CD4-positive, alpha-beta T cell treated with Interleukin-4 for 4 hours (primary cell): ENCODE data around the gene CYGB.
"Not testable (repeated sequence)": the region's sequence is repeated elsewhere in the genome, so short reads cannot be mapped to it uniquely, and the experiment has no call there.

Source experiments
- DNase-seq: peaks from one replicate; pipeline ENCODE4 v3.0.0-alpha.2; 2020

CYGB gene

GRCh38 chr17:76519048-76519966, 18.2 kb downstream of the CYGB start:
- DNase-seq: no peak

DNA sequence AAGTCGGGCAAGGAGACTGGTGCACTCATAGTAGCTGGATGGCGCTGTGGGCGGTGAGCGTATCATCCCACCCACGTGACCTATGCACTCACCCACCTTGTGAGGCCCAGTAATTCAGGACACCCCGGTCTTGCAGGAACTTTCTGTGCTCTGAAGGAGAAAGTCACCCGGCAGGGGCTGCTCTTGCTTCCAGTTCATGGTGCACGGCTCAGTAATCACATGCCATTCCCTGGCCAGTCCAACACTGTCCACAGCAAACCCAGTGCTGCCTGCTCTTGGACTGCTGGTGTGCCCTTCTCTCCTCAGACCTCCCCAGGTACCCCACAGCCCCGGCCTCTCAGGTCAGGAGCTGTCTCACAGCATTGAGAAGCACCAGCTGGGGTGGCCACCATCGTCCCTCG, 19.9 kb downstream of the CYGB start:
- DNase-seq: no peak

DNA sequence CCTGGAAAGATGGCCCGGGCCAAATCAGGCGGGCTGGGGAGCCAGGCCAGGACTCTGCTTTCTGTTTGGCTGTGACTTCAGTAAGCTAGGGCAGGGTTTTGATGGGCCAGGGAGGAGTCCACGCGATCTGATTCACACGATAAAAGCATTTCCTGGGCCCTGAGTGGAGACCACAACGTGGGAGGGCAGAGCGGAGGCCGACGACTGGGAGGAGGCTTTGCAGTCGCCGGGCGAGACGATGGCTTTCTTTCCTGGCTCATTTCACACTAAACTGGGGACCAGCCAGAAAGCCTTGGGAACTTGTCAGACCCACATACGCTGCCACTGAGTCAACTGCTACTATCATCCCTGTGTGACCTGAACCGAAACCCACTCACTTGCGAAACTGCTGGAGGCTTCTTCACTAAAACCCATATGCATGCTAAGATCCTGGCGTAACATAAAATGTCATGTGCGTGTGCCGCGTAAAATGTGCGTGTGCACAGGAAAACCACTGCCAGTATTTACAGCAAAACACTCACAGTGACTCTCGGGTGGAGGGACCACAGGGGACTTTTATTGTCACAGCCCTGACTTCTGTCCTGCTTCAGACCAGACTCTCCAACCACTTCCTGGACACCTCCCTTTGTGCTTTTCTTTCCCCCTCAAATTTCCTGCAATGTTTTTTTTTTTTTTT, 22.1 kb downstream of the CYGB start:
- peak; percentile 93 for DNase-seq

- DNase-seq: not testable (repeated sequence)
Measured at GRCh38 chr17:76514355-76514754, 23.2 kb downstream of the CYGB start.

DNA sequence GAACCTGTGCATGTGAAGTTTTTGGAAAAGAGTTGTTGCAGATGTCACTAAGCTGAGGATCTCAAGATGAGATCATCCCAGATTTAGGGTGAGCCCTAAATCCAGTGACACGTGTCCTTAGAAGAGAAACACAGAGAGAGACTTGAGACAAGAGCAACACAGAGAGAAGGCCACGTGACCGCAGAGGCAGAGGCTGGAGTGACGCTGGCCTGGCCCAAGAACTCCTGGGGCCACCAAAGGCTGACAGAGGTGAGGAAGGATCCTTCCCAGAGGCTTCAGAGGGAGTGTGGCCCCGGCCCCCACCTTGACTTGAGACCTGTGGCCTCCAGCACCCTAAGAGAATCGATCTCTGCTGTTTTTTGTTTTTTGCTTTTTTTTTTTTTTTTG, 24.2 kb downstream of the CYGB start:
- DNase-seq: no peak

- DNase-seq: no peak
Measured at GRCh38 chr17:76512366-76513305, 24.9 kb downstream of the CYGB start.

GRCh38 chr17:76511668-76512365, 25.7 kb downstream of the CYGB start:
- peak; percentile 18 for DNase-seq

DNA sequence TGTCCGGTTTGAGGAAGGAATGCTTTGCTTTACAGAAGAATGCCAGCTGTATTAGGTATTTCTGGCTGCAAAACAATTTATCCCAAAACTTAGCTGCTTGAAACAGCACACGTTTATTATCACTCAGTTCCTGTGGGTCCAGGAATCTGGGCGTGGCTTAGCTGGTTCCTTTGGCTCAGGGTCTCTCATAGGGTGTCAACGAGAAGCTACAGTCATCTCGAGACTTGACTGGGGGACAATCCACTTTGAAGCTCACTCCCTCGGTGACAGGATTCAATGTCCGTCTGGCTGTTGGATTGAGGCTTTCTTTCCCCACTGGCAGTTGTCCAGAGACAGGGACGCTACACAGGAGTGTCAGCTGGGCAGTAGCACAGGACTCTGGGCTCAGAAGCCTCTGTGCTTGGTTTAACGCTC, 26.7 kb downstream of the CYGB start:
- DNase-seq: no peak

GRCh38 chr17:76508472-76509063, 28.9 kb downstream of the CYGB start:
- DNase-seq: not testable (repeated sequence)

GRCh38 chr17:76506408-76507345, 30.8 kb downstream of the CYGB start:
- DNase-seq: peak; percentile 87

- no peak for DNase-seq
Measured at GRCh38 chr17:76504117-76504516, 33.4 kb downstream of the CYGB start.

DNA sequence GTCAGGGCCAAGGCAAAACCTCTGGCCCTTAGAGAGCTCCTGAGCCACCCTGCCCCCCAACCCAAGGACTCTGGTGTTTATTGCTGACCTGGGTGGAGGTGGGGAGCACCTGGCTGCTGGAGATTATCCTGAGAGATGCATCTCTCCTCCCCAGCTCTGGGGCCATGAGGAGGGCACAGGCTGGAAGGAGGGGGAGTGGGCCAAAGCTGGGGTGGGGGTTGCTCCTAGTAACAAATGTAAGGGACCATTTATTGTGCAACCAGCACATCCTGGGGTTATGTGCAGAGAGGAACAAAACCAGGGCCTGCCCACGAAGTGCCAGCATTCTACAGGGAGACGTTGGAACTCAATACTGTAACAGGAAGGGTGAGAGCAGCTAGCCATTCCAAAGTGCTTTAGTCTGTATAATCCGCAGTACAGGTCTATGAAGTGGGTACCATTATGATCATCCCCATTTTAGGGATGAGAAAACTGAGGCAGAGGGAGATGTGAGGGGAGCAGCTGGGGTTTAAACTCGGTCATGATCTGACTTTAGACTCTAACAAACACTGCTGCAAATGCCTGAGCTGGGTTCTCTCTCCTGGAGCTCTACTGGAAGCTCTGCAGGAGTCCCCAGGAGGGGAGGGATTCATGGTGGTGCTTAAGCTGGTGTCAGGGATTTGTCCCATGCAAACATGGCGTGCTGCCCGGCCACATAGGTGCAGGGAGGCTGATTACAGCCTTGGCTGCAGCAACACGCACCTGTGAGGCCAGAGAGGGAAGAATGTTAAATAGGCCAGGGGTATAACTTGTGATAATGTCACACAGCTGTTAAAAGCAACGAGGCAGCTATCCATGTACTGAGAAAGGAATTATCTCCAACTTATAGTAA, 34.9 kb downstream of the CYGB start:
- no peak for DNase-seq

GRCh38 chr17:76501827-76502307, 35.6 kb downstream of the CYGB start:
- no peak for DNase-seq

DNA sequence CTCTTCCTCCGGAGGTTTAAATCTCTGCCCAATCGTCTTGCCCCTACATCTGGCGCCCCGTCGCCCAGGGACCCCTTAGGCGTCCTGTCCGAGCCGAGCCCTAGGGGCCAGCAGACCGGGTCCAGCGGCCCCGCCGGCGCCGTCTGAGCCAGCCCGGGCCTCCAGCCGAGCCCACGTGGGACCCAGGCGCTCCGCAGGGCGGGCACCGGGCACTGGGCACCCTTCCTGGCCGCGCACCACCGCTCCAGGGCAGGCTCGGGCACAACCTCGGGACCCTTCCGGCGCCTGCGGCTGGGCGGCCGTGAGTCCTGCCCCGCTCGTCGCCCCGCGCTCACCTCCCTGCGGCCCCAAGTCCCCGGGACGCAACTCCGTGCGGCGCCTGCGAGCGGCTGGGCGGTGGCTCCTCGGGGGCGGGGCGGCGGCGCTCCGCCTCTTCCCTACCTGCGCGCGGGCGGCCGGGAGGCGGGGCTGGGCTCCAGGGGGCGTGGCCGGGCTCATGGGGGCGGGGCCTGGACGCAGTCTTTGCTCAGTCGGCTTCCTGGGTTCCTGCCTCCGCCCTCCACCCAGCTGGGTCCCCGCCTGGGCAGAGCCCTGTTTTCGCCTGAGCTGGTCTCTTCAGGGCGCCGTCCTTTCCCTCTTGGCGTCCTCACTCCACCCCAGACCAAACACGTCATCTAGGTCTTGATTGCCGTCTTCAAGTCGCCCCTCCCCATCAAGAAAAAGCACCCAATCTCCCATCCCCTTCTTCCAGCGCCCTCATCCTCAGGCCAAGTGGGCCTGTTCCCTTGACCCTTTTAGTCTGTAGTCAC, 36.3 kb downstream of the CYGB start, which contains the start of gene RHBDF2:
RHBDF2 (minus strand) TSS at position 406 of the 809 bp plus-strand sequence. CDS start 19,899 bp downstream, outside the sequence.
- DNase-seq: peak; percentile 92

- no peak for DNase-seq
Measured at GRCh38 chr17:76500747-76501017, 36.8 kb downstream of the CYGB start.

DNA sequence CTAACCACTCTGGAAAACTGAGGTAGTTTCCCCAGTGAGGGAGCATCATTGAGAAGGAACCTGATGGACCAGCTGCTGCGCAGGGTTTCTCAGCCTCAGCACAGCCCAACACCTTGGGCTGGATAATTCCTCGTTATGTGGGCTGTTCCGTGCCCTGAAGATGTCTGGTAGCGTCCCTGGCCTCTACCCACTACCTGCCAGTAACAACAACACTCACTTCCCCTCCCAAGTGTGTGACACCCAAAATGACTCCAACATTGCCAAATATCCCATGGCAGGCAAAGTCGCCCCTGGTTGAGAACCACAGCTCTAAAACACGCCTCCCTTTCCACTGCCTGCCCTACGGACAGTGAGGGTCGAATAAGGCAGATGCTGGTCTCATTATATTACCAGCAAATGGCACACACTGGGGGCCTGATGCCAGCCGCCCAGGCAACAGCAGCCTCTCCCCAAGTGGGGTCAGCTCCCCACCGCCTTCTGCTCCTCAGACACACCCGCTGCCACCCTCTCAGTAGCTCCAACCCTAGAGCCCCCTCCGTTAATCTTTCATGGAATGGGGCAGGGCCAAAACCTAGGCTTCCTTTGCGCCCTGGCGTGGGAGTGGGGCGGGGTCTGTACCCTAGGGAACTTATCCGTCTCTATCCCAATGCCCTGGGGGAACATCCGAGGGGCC, 37.3 kb downstream of the CYGB start:
- DNase-seq: no peak

- DNase-seq: no peak
Measured at GRCh38 chr17:76499267-76499667, 38.2 kb downstream of the CYGB start.

DNA sequence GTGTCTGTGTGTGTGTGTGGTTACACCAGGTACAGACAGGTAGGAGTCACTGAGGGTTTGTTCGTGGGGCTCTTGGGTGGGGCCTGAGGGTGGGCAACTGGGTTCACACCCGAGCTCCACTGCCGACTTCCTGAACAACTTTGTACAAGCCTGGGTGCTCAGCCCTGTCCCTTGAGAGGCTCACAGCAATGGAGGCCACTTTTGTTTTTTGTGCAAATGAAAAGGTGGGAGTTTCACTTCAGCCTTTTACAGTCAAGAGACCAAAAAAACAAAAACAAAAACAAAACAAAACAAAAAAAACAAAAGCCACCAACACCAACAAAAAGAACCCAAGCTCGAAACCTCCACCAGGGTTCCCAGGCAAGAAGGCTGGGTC, 38.6 kb downstream of the CYGB start:
- DNase-seq: peak; percentile 32
